ENCODE results near the gene KCNIP4.

GRCh38 chr4:21749924-21750323 is 198.6 kb downstream of the KCNIP4 start:
- TF ChIP-seq CTCF (conservative IDR thresholded peaks at IDR 0.05; ENCODE audit: low read depth in 2 of 2) (no peak), POLR2AphosphoS5 (IDR thresholded peaks at IDR 0.05; ENCODE audit: low read depth) (no peak)
